ENCODE measurements around the gene FLRT2.

The FLRT2 gene

DNA sequence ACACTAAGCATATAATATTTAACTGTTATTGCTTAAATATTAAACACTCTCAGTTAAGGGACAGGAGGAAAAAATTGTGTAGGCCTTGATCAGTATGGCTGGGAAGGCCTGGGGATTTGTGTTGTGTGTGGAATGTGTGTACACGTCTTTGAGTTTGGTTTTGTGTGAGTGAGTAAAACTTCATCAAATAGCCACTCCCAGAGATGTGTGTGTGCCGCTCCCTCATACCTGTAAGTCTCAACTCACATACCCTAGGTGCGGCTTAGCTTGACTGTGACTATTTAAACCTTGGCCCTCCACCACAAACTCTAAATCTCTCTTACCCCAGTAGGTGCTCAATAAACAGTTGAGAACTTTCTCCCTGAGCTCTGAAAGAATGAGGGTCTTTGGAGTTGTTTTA lies 64.3 kb downstream of the FLRT2 start:
- DNase-seq (ENCODE audit: low read depth in 1 of 2, low spot score in 1 of 2), result no peak

DNA sequence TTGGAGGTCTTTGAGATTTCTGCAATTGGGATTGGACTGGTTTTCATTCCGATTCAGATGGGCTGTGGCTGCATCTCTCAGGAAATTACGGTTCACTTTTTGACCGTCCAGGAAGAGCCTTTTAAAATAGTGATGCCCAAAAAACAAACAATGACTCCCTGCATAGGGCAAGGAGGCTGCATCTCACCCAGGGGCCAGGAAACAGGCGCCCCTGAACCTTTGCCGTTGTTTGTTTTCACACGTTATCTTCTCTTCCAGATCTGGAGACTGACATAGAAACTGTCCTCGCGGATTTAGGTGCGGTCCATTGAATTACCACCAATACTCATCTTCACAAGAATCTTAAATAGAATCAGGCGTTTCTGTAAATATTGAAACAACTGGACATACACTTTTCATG lies 66.0 kb downstream of the FLRT2 start:
- no peak for DNase-seq (ENCODE audit: low read depth in 1 of 2, low spot score in 1 of 2)

DNA sequence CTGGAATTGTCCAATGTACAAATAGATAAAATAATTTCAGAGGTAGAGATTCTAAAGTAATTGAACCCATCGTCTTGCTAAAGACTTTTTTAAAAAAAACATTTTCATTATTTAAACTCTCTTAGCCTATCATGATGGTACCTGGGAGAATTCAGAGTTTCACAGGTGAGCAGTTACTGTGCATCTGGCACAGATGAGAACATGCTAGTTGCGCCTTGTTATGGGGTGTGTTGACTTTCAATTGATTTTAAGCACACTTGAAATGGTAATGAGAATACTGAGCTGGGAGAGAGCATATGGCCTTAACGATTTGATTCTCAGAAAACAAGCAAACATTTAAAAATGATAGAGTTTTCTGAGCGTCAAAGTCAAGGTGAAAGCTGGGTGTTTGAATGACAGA lies 66.6 kb downstream of the FLRT2 start:
- no peak for DNase-seq (ENCODE audit: low read depth in 1 of 2, low spot score in 1 of 2)

DNA sequence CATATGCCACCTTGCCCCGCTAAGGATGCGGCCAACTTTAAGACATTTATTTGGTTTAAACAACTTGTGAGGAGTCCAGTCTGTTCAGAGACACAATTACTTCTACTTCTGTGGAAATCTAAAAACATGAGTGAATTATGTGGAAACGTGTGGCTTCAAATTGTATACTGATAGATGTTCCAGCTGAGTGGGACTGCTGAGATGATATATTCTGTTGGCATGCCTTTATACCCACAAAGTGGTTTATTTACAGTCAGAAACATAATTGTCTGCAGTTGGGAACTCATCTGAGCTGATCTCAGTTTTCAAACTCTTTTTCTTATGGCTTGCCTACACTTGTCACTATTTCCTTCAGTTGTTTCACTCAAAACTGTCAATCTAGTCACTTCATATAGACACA lies 67.8 kb downstream of the FLRT2 start:
- no peak for DNase-seq (ENCODE audit: low read depth in 1 of 2, low spot score in 1 of 2)

DNA sequence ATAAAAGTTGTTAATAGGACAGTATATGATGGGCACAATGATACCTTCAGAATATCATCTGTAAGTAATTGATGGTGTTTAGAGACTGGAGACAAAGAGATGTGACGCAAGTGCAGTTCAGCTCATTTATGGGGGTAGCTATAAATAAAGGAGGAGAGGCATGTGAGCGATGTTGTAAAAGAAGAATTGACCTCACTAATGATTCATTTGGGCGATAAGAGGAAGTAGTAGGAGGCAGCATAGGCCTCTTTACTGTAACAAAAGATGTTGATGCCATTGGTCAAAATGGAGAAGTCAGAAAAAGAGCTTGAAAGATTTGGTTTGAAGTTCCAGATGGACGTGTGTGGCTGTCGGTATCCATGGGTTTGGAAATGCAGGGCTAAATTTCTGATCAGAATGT lies 70.0 kb downstream of the FLRT2 start:
- DNase-seq (ENCODE audit: low read depth in 1 of 2, low spot score in 1 of 2), result no peak

DNA sequence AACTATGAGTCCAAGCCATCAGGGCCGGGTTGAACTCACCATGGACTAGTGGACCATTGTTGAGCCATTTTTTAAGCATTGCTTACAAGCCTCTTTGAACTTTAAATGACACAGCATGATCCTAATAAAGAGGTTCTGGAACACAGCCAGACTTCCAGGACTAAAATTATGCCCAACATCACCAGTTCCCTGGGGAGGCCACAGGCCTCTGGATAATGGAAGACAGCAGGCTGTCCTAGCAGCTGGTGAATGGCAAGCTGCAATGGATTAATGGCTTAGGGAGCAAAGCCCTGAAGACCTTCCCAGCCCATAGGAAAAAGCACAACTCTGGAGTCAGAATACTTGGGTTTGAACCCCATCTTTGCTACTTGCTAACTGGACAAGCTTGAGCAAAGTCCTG lies 71.3 kb downstream of the FLRT2 start:
- no peak for DNase-seq (ENCODE audit: low read depth in 1 of 2, low spot score in 1 of 2)

DNA sequence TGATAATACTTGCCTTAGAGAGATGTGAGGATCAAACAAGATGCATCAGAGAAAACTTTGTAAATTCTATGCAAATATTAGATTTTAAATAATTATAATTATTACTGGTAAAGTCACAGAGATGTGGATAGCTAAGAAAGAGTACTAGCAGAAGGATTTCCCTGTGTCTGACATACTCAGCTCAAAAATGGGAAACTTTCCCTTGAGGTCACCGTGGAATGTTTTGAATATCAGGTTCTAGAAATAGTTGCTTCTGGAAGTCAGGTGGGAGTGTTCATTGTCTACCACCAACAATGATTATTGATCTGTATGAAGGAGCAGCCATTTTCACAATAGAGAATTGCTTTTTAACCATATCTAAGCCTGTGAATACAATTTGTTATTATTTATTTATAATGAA lies 71.7 kb downstream of the FLRT2 start:
- no peak for DNase-seq (ENCODE audit: low read depth in 1 of 2, low spot score in 1 of 2)

DNA sequence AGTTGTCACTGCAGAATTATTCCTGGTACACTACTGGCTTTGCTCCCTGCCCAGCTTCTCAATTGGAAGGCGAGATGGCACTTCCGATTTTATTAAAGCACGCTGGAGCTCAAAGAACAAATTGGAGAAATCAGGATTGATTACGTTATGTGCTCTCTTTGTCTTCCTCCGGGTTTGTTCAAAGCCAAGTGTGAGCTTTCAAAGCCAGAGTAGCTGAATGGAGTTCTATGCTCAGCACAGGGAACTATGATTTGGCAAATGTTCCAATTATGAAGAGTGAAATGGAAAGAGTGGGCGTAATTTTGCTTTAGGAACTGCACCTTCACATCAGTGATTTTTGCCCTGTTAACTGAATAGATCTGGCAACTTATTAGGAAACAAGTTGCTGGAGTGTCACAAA lies 72.4 kb downstream of the FLRT2 start:
- DNase-seq (ENCODE audit: low read depth in 1 of 2, low spot score in 1 of 2), result no peak

DNA sequence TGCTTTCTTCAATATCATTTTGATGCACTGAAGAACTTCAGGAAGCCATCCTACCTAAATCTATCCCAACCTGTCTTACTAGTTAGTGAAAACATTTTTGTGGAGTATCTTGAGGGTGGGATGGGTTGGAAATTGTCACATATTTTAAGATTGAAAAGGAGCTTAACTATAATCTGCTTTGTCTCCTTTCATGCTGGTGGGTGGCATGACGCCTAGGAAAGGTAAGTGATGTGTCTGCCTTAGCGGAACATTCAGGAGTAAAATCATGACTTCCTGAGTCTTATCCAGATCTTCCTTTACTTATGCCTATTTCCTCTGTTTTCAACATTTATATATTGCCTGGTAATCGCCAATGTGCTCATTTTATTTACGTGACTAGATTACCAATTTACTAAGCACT lies 74.1 kb downstream of the FLRT2 start:
- no peak for DNase-seq (ENCODE audit: low read depth in 1 of 2, low spot score in 1 of 2)

DNA sequence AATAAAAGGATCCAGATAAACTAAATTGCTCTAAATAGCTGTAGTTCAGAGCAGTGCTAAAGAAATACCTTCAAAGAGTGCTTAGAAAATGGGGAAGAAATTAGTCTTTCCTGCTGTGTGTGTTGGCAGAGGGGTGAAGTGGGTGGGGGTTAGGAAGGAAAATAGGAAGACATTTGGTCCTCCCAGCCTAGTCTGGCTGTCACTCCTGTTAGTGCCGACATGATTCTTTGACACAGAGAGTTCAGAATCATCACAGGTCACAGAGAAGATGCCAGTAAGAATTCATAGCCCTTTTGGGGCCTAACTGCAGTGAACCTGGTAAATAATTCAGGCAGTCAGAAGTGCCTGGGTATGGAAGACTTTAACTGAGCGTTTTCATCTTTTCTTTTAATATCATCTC lies 74.8 kb downstream of the FLRT2 start:
- no peak for DNase-seq (ENCODE audit: low read depth in 1 of 2, low spot score in 1 of 2)

DNA sequence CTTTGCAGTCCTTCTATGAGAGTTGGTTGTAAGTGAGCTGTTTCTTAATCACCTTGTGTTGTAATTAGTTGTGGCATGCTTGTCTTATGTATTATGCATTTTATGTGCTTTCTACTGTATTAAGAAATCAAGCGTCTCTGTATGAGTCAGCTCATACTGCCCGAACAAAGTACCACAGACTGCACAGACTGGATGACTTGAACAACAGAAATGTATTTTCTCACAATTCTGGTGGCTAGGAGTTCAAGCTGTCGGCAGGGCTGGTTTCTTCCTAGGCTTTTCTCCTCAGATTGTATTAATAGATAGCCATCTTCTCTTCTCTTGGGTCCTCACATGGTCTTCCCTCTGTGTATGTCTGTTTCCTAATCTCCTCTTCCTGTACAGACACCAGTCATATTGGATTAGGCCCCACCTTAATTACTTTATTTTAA lies 77.7 kb downstream of the FLRT2 start:
- DNase-seq (ENCODE audit: low read depth in 1 of 2, low spot score in 1 of 2), result no peak

DNA sequence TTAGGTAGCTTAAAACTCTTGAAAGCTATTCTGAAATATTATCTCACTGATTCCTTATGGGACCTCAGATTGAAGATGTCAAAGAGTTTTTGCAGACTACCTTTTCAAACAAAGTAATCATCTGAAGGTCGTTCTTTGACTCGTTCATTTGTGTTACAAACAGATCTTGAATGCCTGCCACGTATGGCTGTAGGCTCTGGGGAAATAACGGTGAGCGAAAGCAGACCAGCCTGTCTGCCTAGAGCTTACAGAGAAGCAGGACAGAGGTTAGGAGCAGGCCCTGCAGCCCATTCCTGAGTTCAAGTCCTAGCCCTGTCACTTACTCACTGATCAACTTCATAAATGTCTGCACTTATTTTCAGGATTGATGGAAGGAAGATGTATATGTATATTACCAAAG lies 83.6 kb downstream of the FLRT2 start:
- no peak for DNase-seq (ENCODE audit: low read depth in 1 of 2, low spot score in 1 of 2)

DNA sequence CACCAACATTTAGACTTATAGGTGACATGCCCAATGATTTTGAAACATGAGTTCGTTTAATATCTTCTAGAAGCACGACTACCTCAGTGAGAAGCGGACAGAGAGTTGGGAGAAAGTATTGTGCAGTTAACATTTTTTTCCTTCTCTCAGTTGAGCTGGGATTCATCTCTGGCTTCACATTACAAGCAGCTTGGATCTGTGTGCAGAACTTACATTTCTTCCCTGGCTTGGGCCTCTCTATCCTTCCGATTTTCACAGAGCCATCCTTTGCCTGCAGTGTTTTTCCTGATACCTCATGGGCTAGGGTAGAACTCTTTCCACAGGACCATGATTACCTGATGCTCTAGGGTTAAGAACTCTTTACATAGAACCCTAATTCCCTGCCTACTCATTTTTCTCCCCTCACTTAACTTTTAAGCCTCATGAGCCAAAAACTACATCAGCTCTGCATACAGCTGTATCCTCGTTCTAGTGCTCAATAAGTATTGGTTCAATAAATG lies 86.5 kb downstream of the FLRT2 start:
- DNase-seq (ENCODE audit: low read depth in 1 of 2, low spot score in 1 of 2), result no peak

DNA sequence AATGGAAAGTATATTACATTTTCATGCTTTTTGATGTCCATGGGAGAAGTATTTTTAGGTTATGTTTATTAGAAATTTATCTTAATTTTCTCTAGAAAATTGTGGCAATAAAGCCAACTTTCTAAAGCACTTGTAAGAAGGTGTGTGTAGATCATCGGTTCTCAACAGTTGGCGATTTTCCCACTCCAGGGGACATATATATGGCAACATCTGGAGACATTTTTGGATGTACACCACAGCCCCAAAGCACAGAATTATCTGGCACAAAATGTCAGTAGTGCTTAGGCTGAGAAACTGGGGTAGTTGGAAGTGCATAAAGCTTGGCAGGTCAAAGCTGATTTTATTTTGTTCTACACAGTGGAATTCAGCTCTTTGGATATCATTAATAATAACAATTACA lies 86.9 kb downstream of the FLRT2 start:
- DNase-seq (ENCODE audit: low read depth in 1 of 2, low spot score in 1 of 2), result no peak

DNA sequence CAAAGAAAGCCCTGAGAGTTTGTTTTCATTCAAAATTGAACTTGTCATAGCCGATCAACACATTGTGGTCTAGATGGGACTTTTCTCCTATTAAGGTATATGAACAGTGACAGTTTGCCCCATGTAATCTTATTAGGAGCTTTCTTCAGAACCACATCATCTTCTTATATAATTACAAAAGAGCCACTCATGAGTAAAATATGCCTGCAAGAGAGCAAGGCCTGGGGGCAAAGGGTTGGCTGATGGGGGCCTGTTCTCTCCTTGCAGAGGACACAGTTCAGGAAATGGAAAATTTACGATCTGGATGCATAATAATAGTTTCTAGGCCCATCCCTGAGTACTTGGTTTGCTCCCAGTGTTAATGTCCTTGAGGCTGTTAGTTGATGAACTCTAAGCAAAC lies 87.8 kb downstream of the FLRT2 start:
- no peak for DNase-seq (ENCODE audit: low read depth in 1 of 2, low spot score in 1 of 2)

DNA sequence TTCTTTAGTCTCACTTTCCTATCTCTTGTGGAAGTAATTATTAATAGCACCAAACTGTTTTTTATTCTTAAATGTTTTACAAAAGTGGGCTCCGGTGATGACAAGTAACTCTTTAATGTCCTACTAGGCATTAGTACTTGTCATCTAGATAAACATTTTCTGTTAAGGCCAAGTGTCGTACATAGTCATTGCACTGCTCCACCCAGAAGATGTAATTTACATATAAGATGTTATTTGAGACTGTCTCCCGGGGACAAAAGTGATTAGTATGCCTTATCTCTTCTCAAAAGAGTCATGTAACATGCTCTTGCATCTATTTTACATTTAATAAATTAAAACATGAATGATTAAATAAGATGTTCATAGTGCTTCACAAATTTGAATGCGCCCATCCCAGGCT lies 88.4 kb downstream of the FLRT2 start:
- no peak for DNase-seq (ENCODE audit: low read depth in 1 of 2, low spot score in 1 of 2)

DNA sequence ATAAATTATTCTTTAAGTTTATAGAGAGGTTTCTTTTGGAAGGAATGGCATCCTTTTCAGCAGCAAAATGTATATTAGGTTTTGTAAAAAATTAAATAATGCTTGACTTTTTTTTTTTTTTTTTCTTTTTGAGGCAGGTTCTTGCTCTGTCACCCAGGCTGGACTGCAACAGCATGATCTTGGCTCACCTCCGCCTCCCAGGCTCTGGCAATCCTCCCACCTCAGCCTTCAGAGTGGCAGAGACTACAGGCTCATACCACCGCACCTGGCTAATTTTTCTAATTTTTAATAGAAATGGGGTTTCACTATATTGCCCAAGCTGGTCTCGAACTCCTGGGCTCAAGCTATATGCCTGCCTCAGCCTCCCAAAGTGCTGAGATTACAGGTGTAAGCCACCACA lies 89.0 kb downstream of the FLRT2 start:
- no peak for DNase-seq (ENCODE audit: low read depth in 1 of 2, low spot score in 1 of 2)

DNA sequence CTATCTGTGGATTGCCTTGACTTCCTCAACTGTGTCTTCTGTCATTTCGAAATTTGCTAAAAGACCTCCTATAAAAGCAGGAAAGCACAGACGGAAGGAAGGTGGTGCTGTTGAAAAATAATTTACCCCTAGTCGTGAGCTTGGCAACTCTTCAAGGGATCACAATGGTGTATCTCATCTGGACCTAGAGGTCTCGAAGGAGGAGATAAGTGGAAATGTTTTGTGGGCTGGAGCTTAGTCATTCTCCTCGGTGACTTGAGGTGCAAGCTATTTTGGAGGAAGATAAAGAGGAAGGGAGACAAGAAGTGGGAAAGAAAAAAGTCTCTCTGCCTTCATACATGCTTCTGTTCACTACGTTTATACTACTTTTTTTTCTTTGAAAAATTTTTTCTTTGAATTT lies 89.9 kb downstream of the FLRT2 start:
- no peak for DNase-seq (ENCODE audit: low read depth in 1 of 2, low spot score in 1 of 2)

DNA sequence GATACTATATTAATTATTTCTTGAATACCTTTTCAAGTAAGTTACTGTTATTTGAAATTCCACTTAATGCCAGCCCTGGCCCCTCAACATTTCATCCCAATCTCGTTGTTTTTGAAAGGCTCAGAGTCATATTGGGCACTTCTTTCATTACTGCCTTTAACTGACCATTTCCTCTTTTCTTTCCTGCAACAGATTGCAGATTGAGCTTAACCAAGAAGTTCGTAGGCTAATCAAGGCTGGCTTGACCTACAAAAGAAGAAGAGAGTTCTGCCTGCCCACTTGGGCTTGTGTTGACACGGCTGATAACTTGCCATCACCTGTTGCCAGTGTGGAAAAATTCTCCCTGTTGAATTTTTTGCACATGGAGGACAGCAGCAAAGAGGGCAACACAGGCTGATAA lies 91.0 kb downstream of the FLRT2 start:
- no peak for DNase-seq (ENCODE audit: low read depth in 1 of 2, low spot score in 1 of 2)

DNA sequence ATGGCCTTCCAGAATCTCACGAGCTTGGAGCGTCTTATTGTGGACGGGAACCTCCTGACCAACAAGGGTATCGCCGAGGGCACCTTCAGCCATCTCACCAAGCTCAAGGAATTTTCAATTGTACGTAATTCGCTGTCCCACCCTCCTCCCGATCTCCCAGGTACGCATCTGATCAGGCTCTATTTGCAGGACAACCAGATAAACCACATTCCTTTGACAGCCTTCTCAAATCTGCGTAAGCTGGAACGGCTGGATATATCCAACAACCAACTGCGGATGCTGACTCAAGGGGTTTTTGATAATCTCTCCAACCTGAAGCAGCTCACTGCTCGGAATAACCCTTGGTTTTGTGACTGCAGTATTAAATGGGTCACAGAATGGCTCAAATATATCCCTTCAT lies 92.2 kb downstream of the FLRT2 start:
- no peak for DNase-seq (ENCODE audit: low read depth in 1 of 2, low spot score in 1 of 2)

DNA sequence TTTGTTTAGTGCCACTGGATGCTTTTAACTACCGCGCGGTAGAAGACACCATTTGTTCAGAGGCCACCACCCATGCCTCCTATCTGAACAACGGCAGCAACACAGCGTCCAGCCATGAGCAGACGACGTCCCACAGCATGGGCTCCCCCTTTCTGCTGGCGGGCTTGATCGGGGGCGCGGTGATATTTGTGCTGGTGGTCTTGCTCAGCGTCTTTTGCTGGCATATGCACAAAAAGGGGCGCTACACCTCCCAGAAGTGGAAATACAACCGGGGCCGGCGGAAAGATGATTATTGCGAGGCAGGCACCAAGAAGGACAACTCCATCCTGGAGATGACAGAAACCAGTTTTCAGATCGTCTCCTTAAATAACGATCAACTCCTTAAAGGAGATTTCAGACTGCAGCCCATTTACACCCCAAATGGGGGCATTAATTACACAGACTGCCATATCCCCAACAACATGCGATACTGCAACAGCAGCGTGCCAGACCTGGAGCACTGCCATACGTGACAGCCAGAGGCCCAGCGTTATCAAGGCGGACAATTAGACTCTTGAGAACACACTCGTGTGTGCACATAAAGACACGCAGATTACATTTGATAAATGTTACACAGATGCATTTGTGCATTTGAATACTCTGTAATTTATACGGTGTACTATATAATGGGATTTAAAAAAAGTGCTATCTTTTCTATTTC lies 93.2 kb downstream of the FLRT2 start:
- no peak for DNase-seq (ENCODE audit: low read depth in 1 of 2, low spot score in 1 of 2)

DNA sequence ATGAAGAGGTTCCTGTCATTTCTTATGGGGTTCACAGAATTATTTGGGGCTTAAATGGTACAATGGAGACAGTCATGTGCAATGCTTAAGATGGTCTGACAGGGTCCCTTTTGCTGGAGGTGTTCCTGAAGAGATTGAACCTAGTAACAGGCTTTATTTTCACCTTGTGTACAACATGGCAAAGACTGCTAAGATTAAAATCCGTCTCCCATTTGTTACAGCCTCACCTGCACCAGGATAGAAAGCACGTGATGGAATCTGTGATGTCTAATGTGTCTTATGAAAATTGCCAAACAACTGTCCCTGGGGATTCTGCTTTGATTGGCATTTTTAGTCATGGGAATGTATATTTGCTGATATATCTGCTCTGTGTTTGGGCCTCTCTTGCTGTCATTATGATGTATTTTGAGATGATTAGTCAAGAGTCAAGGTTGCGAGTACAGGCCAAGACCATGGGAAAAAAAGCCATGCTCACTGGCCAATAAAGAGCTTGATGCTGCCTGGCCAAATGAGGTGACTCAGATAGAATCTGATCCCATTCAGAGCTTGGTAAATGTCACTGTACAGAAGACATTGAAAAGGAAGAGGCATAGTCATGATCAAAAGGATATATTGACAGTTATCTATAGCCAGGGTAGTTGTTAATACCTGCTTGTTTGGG lies 96.1 kb downstream of the FLRT2 start:
- no peak for DNase-seq (ENCODE audit: low read depth in 1 of 2, low spot score in 1 of 2)

DNA sequence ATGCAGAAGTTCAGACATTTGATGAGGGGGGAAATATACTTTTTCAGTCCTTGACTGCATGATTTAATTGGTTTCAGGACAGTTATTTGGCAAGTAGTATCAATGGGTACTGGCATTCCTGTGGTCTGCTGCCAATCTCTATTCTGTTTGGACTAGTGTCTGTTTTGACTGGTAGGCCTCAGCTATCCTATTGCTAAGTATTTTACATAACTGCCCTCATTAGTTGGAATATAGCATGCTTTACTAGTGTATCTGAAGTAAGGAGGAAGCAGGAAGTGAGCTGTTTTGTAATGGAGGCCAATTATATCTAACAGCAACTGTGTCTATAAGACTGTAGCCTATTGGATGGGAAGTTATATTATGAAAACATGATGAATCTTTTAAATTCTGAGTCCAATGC lies 104.3 kb downstream of the FLRT2 start:
- no peak for DNase-seq (ENCODE audit: low read depth in 1 of 2, low spot score in 1 of 2)
